ENCODE measurements around the gene SGMS1.
"Not testable (repeated sequence)": the region's sequence is repeated elsewhere in the genome, so short reads cannot be mapped to it uniquely, and the experiment has no call there.

SGMS1 gene

DNA sequence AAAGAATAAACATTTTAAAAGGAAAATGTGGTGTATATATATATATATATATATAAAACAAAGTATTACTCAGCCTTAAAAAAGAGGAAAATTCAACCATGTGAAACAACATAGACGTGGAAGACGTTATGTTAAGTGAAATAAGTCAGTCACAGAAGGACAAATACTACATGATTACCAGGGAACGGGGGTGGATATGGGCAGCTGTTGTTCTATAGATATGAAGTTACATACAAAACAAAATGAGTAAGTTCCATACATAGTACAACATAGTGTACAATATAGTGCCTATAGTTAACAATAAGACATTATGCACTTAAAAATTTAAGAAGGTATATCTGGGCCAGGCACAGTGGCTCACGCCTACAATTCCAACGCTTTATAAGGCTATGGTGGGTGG is 48.8 kb downstream of the SGMS1 start:
- Histone ChIP-seq H3K9ac (ENCODE audit: low read depth, low read length, poor library complexity) (no peak overlapping the region), H4K8ac (ENCODE audit: low read depth, low read length) (no peak overlapping the region), H3K27me3 (ENCODE audit: control insufficient read depth in 3 of 3, insufficient read depth in 3 of 3, low read depth in 1 of 3, low read length in 3 of 3) (no peaks in the 10 kb centered on the region), H3K4me3 (ENCODE audit: low read length in 2 of 2) (no peak overlapping the region), H3K4ac (ENCODE audit: low read length) (no peak overlapping the region), H3K4me1 (ENCODE audit: control insufficient read depth in 2 of 2, insufficient read depth in 1 of 2, low read depth in 1 of 2, low read length in 2 of 2) (peaks cover 0 to 6% of the 10 kb centered on the region in 2 donors), H3K4me2 (ENCODE audit: insufficient read depth, low read length, poor library complexity, severe bottlenecking) (no peak overlapping the region), H2BK120ac (ENCODE audit: low read depth, low read length) (no peak overlapping the region), H3K23ac (ENCODE audit: low read depth, low read length, poor library complexity) (no peak overlapping the region), H3K9me3 (replicated peaks in 1 of 2; ENCODE audit: control insufficient read depth in 2 of 2, insufficient read depth in 1 of 2, low read depth in 1 of 2, low read length in 2 of 2) (no peaks in the 10 kb centered on the region), H2BK12ac (ENCODE audit: low read length) (no peak overlapping the region), H4K91ac (ENCODE audit: low read depth, low read length, poor library complexity) (no peak overlapping the region), H2BK5ac (ENCODE audit: low read length) (no peak overlapping the region), H3K18ac (ENCODE audit: low read length) (no peak overlapping the region), H2AFZ (ENCODE audit: low read length) (no peak overlapping the region), H3K79me1 (ENCODE audit: low read depth, low read length) (peaks cover 2% of the 10 kb centered on the region), H3K36me3 (replicated peaks in 1 of 2; ENCODE audit: control insufficient read depth in 2 of 2, insufficient read depth in 2 of 2, low read length in 2 of 2) (no peaks in the 10 kb centered on the region), H2AK5ac (ENCODE audit: low read depth, low read length) (no peak overlapping the region), H2BK15ac (ENCODE audit: low read length) (no peak overlapping the region), H3K27ac (replicated peaks; ENCODE audit: low read length) (no peak overlapping the region), H3K14ac (ENCODE audit: low read length) (no peak overlapping the region)
- WGBS, 2 donors (ENCODE audit: extremely low coverage in 2 of 2, insufficient read length in 2 of 2, insufficient replicate concordance in 1 of 2), result no CpG with 5 or more reads among the region's 5 CpGs
- DNase-seq (ENCODE audit: low spot score), result no peak

DNA sequence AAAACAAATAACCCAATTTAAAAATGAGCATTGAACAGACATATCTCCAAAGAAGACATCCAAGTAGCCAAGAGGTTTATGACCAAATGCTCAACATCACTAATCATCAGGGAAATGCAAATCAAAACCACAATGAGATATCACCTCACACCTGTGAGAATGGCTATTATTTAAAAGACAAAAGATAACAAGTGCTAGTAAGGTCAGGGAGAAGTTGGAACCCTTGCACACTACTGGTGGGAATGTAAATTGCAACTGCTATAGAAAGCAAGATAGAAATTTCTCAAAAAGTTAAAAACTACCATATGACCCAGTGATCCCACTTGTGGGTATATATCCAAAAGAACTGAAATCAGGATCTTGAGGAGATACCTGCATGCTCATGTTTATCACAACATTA is 49.5 kb downstream of the SGMS1 start:
- no peak overlapping the region for H2AK5ac ChIP-seq (ENCODE audit: low read depth, low read length)
- no peak overlapping the region for H4K8ac ChIP-seq (ENCODE audit: low read depth, low read length)
- no peak overlapping the region for H3K23ac ChIP-seq (ENCODE audit: low read depth, low read length, poor library complexity)
- H3K27me3 ChIP-seq (ENCODE audit: control insufficient read depth in 3 of 3, insufficient read depth in 3 of 3, low read depth in 1 of 3, low read length in 3 of 3), result no peaks in the 10 kb centered on the region
- H3K14ac ChIP-seq (ENCODE audit: low read length), result no peak overlapping the region
- no peak overlapping the region for H2AFZ ChIP-seq (ENCODE audit: low read length)
- H2BK120ac ChIP-seq (ENCODE audit: low read depth, low read length), result no peak overlapping the region
- H2BK15ac ChIP-seq (ENCODE audit: low read length), result no peak overlapping the region
- no peaks in the 10 kb centered on the region for H3K9me3 ChIP-seq (replicated peaks in 1 of 2; ENCODE audit: control insufficient read depth in 2 of 2, insufficient read depth in 1 of 2, low read depth in 1 of 2, low read length in 2 of 2)
- no peak overlapping the region for H2BK12ac ChIP-seq (ENCODE audit: low read length)
- no peak overlapping the region for H4K91ac ChIP-seq (ENCODE audit: low read depth, low read length, poor library complexity)
- no peaks in the 10 kb centered on the region for H3K36me3 ChIP-seq (replicated peaks in 1 of 2; ENCODE audit: control insufficient read depth in 2 of 2, insufficient read depth in 2 of 2, low read length in 2 of 2)
- no peak for DNase-seq (ENCODE audit: low spot score)
- peaks cover 2% of the 10 kb centered on the region for H3K79me1 ChIP-seq (ENCODE audit: low read depth, low read length)
- H3K4me2 ChIP-seq (ENCODE audit: insufficient read depth, low read length, poor library complexity, severe bottlenecking), result no peak overlapping the region
- no peak overlapping the region for H3K9ac ChIP-seq (ENCODE audit: low read depth, low read length, poor library complexity)
- peaks cover 0 to 6% of the 10 kb centered on the region in 2 donors for H3K4me1 ChIP-seq (ENCODE audit: control insufficient read depth in 2 of 2, insufficient read depth in 1 of 2, low read depth in 1 of 2, low read length in 2 of 2)
- H3K4ac ChIP-seq (ENCODE audit: low read length), result no peak overlapping the region
- no peak overlapping the region for H3K18ac ChIP-seq (ENCODE audit: low read length)
- H3K4me3 ChIP-seq (ENCODE audit: low read length in 2 of 2), result no peak overlapping the region
- no peak overlapping the region for H3K27ac ChIP-seq (replicated peaks; ENCODE audit: low read length)
- no peak overlapping the region for H2BK5ac ChIP-seq (ENCODE audit: low read length)

DNA sequence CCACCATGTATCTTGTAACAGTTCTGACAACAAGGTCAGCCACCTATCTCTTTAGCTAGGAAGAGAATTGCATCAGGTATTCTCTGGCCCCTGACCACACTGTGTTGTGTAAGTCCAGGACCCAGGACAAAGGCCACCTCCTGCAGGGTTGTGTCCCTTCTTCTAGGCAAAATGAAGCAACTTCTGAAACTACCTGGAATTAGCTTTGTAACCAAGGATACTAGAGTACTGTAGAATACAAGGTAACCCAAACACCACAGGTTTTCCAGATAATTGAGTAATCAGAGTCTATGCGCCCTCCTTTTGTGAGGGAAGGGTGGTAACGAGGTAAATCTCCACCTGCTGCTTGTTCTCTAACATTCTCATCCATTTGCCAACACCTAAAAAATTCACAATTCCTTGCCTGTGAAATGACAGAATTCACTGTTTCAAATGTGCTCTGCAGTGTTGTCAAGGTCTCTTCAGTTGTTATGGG is 51.7 kb downstream of the SGMS1 start:
- Histone ChIP-seq H3K18ac (ENCODE audit: low read length) (no peak overlapping the region), H2BK120ac (ENCODE audit: low read depth, low read length) (no peak overlapping the region), H3K4me2 (ENCODE audit: insufficient read depth, low read length, poor library complexity, severe bottlenecking) (no peak overlapping the region), H3K23ac (ENCODE audit: low read depth, low read length, poor library complexity) (no peak overlapping the region), H2AFZ (ENCODE audit: low read length) (no peak overlapping the region), H2AK5ac (ENCODE audit: low read depth, low read length) (no peak overlapping the region), H3K4me1 (ENCODE audit: control insufficient read depth in 2 of 2, insufficient read depth in 1 of 2, low read depth in 1 of 2, low read length in 2 of 2) (peaks cover 0 to 6% of the 10 kb centered on the region in 2 donors), H3K9ac (ENCODE audit: low read depth, low read length, poor library complexity) (no peak overlapping the region), H3K36me3 (replicated peaks in 1 of 2; ENCODE audit: control insufficient read depth in 2 of 2, insufficient read depth in 2 of 2, low read length in 2 of 2) (no peaks in the 10 kb centered on the region), H2BK15ac (ENCODE audit: low read length) (no peak overlapping the region), H3K79me1 (ENCODE audit: low read depth, low read length) (peaks cover 2% of the 10 kb centered on the region), H4K91ac (ENCODE audit: low read depth, low read length, poor library complexity) (no peak overlapping the region), H3K4me3 (ENCODE audit: low read length in 2 of 2) (no peak overlapping the region), H3K27me3 (ENCODE audit: control insufficient read depth in 3 of 3, insufficient read depth in 3 of 3, low read depth in 1 of 3, low read length in 3 of 3) (no peaks in the 10 kb centered on the region), H3K27ac (replicated peaks; ENCODE audit: low read length) (no peak overlapping the region), H3K9me3 (replicated peaks in 1 of 2; ENCODE audit: control insufficient read depth in 2 of 2, insufficient read depth in 1 of 2, low read depth in 1 of 2, low read length in 2 of 2) (no peaks in the 10 kb centered on the region), H2BK12ac (ENCODE audit: low read length) (no peak overlapping the region), H3K4ac (ENCODE audit: low read length) (no peak overlapping the region), H2BK5ac (ENCODE audit: low read length) (no peak overlapping the region), H4K8ac (ENCODE audit: low read depth, low read length) (no peak overlapping the region), H3K14ac (ENCODE audit: low read length) (no peak overlapping the region)
- DNase-seq (ENCODE audit: low spot score), result no peak
- no CpG with 5 or more reads among the region's 2 CpGs for WGBS, 2 donors (ENCODE audit: extremely low coverage in 2 of 2, insufficient read length in 2 of 2, insufficient replicate concordance in 1 of 2)

DNA sequence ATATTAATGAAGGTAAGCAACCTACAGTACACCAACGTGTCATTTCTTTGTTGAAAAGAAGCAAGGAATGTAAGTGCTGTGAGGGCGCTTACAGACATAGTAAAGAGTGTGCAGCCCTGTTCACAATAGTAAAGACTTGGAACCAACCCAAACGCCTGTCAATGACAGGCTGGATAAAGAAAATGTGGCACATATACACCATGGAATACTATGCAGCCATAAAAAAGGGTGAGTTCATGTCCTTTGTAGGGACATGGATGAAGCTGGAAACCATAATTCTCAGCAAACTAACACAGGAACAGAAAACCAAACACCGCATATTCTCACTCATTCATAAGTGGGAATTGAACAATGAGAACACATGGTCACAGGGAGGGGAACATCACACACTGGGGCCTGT is 55.0 kb downstream of the SGMS1 start:
- DNase-seq (ENCODE audit: low spot score); H2BK12ac ChIP-seq (ENCODE audit: low read length); H3K36me3 ChIP-seq (replicated peaks in 1 of 2; ENCODE audit: control insufficient read depth in 2 of 2, insufficient read depth in 2 of 2, low read length in 2 of 2); H3K79me1 ChIP-seq (ENCODE audit: low read depth, low read length); H3K9me3 ChIP-seq (replicated peaks in 1 of 2; ENCODE audit: control insufficient read depth in 2 of 2, insufficient read depth in 1 of 2, low read depth in 1 of 2, low read length in 2 of 2); H3K4ac ChIP-seq (ENCODE audit: low read length); H3K18ac ChIP-seq (ENCODE audit: low read length); H3K27ac ChIP-seq (replicated peaks; ENCODE audit: low read length); H3K4me2 ChIP-seq (ENCODE audit: insufficient read depth, low read length, poor library complexity, severe bottlenecking); H4K91ac ChIP-seq (ENCODE audit: low read depth, low read length, poor library complexity); H3K14ac ChIP-seq (ENCODE audit: low read length); H3K23ac ChIP-seq (ENCODE audit: low read depth, low read length, poor library complexity); H2AFZ ChIP-seq (ENCODE audit: low read length); H3K4me3 ChIP-seq (ENCODE audit: low read length in 2 of 2); H2BK15ac ChIP-seq (ENCODE audit: low read length); H2BK5ac ChIP-seq (ENCODE audit: low read length); H3K4me1 ChIP-seq (ENCODE audit: control insufficient read depth in 2 of 2, insufficient read depth in 1 of 2, low read depth in 1 of 2, low read length in 2 of 2); H2AK5ac ChIP-seq (ENCODE audit: low read depth, low read length); H3K27me3 ChIP-seq (ENCODE audit: control insufficient read depth in 3 of 3, insufficient read depth in 3 of 3, low read depth in 1 of 3, low read length in 3 of 3); H4K8ac ChIP-seq (ENCODE audit: low read depth, low read length); H2BK120ac ChIP-seq (ENCODE audit: low read depth, low read length); H3K9ac ChIP-seq (ENCODE audit: low read depth, low read length, poor library complexity): not testable (repeated sequence)
- WGBS, 2 donors (ENCODE audit: extremely low coverage in 2 of 2, insufficient read length in 2 of 2, insufficient replicate concordance in 1 of 2), result no CpG with 5 or more reads among the region's 4 CpGs
